Prostate gland (tissue), 2 donors: Measurements from ENCODE around the gene PGBD5.

Experiments used
- CTCF ChIP-seq, 4 experiments: fragments of 200-600 bp in 2 of 4; fragments of 450-650 bp in 2 of 4; sonication (generic) in 2 of 4; IDR thresholded peaks; 1 replicate in 3 of 4; 2 replicates in 1 of 4; pipeline ENCODE4 v1.5.1; 2016 to 2019; ENCODE audit warnings: antibody characterized with exemption in 4 of 4, mild to moderate bottlenecking in 2 of 4, moderate library complexity in 2 of 4
- POLR2A ChIP-seq: fragments of 450-650 bp; IDR thresholded peaks from one replicate; pipeline ENCODE4 v1.6.1; 2016; ENCODE audit warnings: antibody characterized with exemption, mild to moderate bottlenecking

- TF ChIP-seq CTCF (IDR thresholded peaks at IDR 0.05) (no peak), POLR2A (no peak)
Measured at GRCh38 chr1:230431527-230431926, 5.4 kb upstream of the PGBD5 start.
